ENCODE data around the gene LMBR1.
"Not testable (repeated sequence)": the region's sequence is repeated elsewhere in the genome, so short reads cannot be mapped to it uniquely, and the experiment has no call there.

DNA sequence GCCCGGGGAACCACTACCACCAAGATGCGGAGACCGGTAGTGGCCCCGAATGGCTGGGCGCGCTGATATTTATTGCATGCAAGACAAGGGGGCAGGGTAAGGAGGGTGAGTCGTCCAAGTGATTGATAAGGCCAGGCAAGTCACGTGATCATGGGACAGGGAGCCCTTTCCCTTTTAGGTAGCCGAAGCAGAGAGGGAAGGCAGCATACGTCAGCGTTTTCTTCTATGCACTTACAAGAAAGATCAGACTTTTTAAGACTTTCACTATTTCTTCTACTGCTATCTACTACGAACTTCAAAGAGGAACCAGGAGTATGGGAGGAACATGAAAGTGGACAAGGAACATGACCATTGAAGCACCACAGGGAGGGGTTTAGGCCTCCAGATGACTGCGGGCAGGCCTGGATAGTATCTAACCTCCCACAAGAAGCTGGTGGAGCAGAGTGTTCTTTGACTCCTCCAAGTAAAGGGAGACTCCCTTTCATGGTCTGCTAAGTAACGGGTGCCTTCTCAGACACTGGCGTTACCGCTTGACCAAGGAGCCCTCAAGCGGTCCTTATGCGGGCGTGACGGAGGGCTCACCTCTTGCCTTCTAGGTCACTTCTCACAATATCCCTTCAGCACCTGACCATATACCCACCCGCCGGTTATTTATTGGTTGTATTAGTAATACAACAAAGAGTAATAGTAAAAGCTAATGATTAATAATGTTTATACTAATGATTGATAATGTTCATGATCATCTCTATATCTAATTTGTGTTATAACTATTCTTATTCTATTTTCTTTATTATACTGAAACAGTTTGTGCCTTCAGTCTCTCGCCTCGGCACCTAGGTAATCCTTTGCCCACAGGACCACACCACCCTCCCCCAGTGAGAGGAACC is 27.7 kb upstream of the LMBR1 start:
- TF ChIP-seq EZH2phosphoT487 (IDR thresholded peaks at IDR 0.05; ENCODE audit: insufficient read depth, low read depth); EZH2 (IDR thresholded peaks at IDR 0.05; ENCODE audit: insufficient read depth, poor library complexity, severe bottlenecking): not testable (repeated sequence)

Measured in GM23248 (cell line).